GM13977 (cell line): ENCODE results near the gene MON1A.

Source experiments
- DNase-seq: peaks from one replicate; pipeline ENCODE4 v3.0.0; 2012; ENCODE audit warnings: low spot score
- CTCF ChIP-seq: IDR thresholded peaks from 2 replicates; pipeline ENCODE4 v1.5.1; 2012; ENCODE audit warnings: mild to moderate bottlenecking, control low read depth; ENCODE audit not compliant: insufficient read depth; ENCODE audit errors: extremely low read depth, missing control alignments
- in situ Hi-C: fragments of 300-500 bp; cut with MboI; formaldehyde crosslinking; loops from one replicate; pipeline ENCODE4 v1.12.0; 2022; ENCODE audit warnings: low sequenced_read_pairs, low pct_unique_long_range_greater_than_20kb, mixed read lengths, inconsistent platforms; ENCODE audit not compliant: unreplicated experiment

Gene MON1A

GRCh38 chr3:49878686-49879085 lies 50.9 kb downstream of the MON1A start:
- DNase-seq = no peak
- TF ChIP-seq CTCF = no peak
- in situ Hi-C loops = no loop called here

- in situ Hi-C loops = no loop called here
- no peak for TF ChIP-seq CTCF
These were observed 51.9 kb downstream of the MON1A start for GRCh38 chr3:49877716-49878115.

GRCh38 chr3:49876567-49876966 lies 53.0 kb downstream of the MON1A start:
- in situ Hi-C loops = no loop called here
- TF ChIP-seq CTCF = no peak
- DNase-seq = no peak

More at GRCh38 chr3:49877716-49878115, 51.9 kb downstream of the MON1A start:
- no peak for DNase-seq

GRCh38 chr3:49873623-49874022 lies 56.0 kb downstream of the MON1A start:
- in situ Hi-C loops = no loop called here
- TF ChIP-seq CTCF = no peak
- DNase-seq = no peak

- TF ChIP-seq CTCF = no peak
- in situ Hi-C loops = no loop called here
- no peak for DNase-seq
These were observed 56.8 kb downstream of the MON1A start for GRCh38 chr3:49872801-49873281.

GRCh38 chr3:49871531-49872153 lies 58.0 kb downstream of the MON1A start:
- in situ Hi-C loops = no loop called here
- no peak for TF ChIP-seq CTCF
- DNase-seq = no peak
